HG02588 (cell line): ENCODE measurements around the gene FAM221B.

Experiments used
- ATAC-seq: cut with Tn5 transposase; IDR thresholded peaks from one replicate; pipeline ENCODE4 v1.9.1; 2021; ENCODE audit warnings: mild to moderate bottlenecking, moderate library complexity; ENCODE audit not compliant: unreplicated experiment

Gene FAM221B

DNA sequence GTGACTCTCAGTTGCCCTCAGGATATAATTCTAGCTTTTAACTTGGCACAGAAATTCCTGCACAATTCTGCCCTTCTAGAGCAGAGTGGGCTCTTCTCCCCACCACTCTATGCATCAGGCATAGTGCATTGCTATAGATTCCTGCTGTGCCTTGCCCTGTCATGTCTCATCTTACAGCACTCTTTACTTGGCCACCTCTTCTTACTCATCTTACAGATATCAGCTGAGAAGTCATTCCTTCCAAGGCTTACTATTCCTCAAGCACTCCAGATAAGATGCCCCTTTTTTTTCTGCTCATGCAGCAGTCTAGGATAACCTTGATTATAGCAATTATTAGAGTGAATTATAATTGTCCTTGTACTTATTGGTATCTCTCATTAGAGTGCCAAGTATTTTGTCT, 5.6 kb downstream of the FAM221B start:
- no peak for ATAC-seq

DNA sequence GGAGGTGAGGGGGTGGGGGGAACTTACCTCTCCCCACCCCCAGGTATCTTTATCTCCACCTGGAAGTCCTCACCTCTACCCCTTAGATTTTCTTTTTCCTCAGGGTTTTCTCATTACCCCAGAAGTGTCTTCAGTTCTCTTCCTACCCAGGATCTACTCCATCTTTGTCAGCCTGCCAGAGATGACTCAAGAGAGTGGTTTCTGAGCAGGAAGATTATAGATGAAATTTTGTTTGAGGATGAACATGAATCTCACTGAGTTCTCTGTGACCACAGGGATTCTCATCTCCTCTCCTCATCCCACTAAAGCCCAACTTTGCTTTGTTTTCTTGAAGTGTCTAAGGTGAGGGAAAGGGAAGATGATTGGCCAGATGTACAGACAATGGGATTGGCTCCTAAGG, 8.5 kb downstream of the FAM221B start:
- ATAC-seq = no peak

DNA sequence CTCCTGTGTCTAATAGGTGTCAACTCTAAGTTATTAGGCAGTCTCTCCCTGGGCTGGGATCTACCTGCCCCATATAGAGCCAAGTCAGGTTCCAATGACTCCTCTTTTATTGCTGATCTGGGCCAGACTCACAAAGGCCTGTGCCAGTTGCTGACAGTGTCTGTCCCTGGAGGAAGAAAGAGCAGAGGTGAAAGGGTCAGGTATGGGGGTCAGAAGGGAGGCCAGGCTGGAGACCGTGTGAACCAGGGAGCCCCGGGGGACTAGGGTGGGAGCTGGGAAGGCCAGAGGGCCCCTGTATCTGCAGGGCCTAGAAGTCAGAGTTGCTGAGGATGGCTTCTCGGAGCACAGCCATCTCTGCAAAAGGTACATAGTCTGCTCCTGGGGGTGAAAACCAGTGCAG, 10.2 kb downstream of the FAM221B start:
- no peak for ATAC-seq

DNA sequence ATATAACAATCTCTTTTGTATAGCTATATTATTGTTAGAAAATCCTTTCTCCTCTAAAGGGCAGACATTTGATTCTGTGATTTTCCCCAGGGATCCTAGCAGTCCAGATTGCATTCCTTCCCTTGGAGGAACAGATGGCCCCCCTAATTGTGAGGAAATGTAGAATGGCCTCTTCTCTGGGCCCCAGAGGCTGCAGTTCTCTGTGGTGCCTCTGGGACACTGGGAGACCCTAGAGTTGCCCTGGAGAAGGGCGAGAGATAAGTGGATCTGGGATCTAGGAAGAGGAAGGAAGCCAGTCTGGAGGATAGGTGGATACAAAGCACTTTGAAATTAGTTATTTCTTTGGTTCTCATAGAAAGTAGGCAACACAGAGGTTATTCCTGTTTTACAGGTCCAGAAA, 11.8 kb downstream of the FAM221B start:
- no peak for ATAC-seq

DNA sequence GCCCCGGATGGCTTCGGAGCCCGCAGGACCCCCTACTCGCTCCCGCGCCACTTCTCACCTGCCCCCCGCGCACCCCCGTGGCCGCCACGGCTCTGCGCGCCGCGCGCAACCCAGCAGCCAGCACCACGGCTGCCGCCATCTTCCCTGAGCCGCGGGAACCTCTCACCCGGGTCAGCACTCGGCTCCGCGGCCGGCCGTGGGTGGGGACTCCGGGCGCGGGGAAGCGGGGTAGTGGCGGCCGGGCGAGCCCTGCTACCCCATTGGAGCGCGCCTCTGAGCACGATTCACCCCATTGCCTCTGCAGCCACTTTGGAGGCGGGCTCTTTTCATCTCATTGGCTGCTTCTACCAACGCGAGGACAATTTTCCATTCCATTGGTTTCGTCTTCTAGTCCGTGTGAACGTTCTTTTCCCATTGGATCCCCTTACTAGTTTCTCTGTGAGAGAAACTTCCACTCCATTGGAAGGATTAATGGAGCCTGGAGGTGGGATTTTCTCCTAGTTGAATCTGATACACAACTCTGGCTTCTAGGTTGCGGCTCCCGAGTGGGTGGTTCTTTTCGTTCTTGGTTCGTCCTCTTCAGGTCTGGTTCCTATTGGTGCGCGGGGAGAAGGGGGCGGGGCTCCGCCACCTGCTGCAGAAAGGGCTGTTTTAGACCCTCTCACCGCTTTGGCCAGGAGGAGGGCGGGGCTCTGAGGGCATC, 13.5 kb downstream of the FAM221B start, which contains the start of gene HINT2:
Gene HINT2, minus strand, starts transcription at position 202 of the 703 bp plus-strand sequence. Its CDS starts 63 bp downstream, at position 139.
- ATAC-seq = peak; percentile 72

DNA sequence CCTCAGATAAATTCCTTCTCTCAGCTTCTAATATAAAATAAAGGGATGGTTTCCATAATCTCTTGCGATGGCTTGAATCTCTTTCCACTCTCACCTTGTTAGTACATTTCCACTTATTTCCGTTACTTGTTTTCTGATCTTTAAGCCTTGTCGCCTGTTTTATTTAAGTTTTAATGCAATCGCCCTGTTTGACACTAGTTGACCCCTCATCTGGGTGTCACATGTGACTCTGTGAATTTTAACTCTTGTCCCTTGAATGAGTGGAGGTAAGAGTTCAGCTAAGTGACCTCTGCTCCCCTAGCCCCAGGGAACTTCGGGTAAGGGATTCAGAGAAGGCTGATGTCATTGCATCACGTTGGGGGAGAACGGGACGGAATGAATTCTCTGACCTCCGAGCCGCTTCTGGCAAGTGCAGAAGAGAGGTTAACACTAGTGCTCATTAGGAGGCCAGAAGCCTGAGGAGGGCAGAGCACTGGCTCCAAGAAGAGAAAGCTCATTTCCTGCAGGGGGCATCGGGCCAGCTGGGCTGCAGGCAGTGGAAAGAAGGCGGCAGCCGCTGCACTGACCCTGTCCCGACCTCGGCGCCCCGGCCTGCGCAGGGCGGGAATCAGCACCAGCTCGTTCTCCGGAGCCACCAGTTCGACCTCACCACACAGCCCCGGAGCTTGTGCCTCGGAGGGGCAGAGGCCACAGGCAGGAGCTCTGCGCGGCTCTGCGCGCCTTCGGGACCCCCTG, 14.3 kb downstream of the FAM221B start:
- peak; percentile 18 for ATAC-seq

DNA sequence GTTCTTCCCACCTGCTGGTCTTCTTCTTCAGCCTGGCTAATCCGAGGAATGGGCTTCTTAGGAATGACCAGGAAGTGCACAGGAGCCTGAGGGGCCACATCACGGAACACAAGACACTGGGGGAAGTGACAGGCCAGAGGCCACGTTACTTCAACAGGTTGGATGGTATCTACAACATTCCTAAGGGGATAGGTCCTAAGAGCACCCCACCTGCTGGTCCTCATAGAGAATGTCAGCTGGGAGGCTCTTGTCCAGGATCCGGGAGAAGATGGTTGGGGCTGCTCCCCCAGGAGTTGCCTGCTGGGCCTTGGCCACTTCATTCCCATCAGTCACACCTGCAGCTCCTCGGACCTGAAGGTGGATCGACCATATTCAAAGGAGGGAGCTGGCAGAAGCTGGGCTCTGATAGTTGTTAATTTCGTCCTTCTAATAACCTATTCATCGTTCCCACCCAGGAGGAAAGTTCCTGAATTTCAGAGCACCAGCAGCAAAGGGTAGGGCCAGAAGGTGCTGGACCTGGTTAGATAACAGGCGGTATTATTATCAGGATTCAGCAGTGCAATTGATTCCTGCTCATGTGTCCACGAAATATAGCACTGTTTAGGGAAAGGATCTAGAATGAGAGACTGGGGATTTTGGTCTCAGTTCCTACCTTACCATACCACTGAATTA, 15.0 kb downstream of the FAM221B start:
- no peak for ATAC-seq

DNA sequence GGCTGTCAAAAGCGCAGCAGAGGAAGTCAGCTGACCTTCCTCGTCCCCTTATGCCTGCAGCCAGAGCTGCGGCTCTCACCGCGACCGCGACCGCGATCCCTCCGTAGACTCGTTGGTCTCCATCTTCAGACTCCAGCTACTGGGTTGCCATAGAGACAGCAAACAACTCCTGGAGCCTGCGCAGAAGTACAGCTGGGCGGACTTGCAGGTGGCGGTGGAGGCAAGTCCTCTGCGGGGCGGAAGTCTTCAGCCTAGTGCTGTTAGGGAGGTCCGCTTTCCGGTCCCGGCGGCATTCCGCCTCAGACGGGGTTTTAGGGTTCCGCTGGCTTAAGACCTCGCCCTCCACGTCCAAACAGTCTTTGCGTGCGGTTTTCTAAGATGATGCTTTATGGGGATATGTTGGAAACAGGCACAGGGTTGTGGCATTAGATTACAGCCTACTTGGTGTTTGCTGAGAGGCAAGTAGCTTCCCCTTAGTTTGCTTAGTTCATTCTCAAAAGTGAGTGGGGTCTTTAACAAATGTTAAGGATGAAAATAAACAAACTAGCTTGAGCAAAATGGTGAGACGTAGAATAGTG, 16.4 kb downstream of the FAM221B start, which contains the start of gene SPAG8:
Gene SPAG8, minus strand, starts transcription at position 238 of the 578 bp plus-strand sequence. Its CDS starts 115 bp downstream, at position 123.
- peak; percentile 61 for ATAC-seq

DNA sequence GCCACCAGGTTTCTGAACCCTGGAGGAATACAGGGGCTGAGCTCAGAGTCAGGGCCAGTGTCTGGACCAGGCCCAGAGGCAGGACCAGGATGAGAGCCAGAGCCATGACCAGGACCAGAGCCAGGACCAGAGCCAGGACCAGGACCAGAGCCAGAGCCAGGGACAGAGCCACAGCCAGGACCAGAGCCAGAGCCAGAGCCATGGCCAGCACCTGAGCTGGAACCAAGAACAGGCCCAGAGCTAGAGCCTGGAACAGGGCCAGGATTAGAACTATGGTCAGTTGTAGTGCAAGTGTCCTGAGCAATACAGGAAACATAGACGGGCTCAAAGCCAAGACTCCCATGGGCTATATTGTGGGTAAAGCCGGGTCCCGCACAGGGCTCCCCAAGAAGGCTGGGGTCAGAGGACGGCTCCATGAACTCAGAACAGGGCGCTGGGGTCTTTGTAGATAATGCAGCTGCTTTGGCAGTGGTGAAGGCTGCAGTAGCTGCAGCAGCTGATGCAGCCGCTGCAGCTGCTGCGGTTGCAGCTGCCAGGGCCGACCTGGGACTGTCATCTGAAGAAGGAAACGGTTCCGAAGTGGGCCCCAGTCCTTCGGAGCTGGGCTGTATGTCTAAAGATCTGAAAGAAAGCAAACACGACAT, 17.0 kb downstream of the FAM221B start:
- no peak for ATAC-seq

DNA sequence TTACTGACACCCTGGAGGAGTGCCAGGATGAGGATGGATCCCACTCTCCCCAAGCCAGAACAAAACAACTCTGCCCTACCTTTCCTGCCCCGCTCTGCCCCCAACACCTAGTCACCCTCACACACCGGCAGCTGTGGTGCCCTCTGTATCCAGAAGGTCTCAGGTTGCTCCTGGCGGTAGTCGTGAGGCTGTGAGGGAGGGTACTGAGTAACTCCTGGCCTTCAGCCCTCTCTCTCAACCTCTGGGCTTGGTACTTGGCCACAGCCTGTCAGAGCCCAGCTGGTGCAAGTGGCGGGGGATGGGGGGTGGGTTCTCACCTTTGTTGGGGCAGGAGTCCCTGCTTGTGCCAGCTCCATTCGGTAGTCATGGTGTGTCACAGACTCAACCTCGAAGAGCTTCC, 18.4 kb downstream of the FAM221B start:
- no peak for ATAC-seq

DNA sequence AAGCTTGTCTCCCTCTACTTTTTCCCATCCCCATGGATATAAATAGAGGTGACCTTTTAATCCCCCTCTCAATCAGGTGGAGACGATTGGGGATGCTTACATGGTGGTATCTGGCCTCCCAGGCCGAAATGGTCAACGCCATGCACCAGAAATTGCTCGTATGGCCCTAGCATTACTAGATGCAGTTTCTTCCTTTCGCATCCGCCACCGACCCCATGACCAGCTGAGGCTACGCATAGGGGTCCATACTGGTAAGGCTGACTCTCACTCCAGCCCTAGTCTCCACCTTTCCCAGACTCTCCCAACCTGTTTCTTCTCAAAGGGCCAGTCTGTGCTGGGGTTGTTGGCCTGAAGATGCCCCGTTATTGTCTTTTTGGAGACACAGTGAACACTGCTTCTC, 20.1 kb downstream of the FAM221B start:
- no peak for ATAC-seq

DNA sequence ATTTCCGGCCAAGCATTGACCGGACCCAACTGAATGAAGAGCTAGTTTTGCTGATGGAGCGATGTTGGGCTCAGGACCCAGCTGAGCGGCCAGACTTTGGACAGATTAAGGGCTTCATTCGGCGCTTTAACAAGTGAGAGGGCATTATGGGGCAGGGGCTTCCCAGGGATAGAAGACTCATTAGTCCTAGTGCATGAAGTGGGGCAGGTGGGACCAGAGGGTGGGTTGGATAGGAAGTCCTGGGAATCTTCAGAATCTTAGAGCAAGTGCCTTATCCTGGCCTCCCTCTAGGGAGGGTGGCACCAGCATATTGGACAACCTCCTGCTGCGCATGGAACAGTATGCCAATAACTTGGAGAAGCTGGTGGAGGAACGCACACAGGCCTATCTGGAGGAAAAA, 22.4 kb downstream of the FAM221B start:
- ATAC-seq = no peak

DNA sequence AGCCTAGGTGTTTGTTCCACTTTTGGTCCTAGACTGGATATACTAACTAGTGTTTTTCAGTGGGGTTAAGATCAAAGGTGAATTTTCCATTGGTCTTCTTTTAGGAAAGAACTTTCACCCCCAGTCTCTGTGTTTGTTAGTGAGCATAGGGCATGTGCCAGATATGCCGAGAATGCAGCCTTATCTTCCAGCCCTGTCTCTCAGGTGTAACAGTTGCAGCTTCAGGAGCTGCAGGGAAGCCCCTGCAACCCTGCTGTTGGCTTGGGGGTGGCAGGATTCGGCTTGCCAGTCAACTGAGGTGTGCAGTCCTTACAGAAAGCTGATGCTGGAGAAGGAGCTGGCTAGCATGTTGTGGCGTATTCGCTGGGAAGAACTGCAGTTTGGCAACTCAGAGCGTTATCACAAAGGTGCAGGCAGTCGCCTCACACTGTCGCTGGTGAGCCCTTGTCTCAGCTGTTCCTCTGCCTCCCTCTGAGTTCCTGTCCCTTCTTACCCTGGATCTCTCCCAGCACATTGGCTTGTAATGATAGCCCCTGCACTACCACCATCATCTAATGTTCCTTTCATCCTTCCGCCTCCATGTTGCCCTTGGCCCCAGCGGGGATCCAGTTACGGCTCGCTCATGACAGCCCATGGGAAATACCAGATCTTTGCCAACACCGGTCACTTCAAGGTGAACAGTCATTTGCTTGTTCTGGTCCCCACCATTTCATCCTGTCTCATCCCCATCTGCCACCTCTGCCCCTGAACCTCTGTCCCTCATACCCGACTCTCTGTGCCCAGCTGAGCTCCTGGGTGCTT, 27.0 kb downstream of the FAM221B start:
- no peak for ATAC-seq

DNA sequence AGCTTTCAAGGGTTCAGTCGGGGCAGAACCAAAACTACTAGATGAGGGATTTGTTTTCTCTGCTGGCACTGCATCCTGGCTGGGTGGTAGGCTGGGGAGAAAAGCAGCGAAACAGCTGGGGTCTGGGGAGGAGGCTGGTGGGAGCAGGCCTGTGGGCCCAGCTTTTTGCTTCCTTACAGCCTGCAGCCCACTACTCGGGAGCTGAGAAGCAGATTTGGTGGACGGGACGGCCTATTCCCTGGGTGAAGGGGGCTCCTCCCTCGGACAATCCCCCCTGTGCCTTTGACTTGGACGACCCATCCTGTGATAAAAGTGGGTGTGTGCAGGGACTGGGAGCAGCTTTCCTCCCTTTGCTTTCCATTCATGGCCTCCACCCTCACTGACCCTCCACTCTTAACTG, 28.0 kb downstream of the FAM221B start:
- ATAC-seq = no peak

DNA sequence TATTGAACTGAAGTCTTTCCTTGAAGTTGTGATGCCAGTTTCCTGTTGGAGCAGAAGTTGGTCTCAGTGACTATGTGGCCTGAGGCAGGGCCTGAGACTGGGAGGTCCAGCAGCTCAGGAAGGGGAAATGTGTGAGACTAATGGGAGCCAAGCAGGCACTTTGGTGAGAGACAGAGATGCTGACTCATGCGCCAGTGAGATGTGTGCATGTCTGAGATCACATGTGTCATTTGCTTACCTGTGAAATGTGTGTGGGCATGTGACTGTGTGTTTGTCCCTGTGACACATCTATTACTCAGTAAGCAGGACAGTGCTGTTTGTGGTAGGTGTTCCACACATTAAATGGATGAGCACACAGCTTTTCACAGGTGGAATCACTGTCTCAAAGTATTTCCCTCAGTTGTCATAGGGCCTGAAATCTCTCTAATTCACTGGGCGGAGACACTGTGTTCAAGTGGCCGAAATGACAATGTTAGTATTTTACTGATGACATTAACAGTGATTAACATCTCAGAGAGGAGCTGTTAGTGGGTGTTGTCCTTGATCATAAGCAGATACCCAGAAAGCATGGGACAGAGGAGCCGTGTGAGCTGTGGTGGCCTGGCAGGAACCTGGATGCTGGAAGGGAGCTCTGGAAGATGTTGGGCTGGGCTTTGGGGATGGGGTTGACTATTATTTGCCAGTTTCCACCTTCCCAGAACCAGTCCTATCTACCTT, 29.7 kb downstream of the FAM221B start:
- ATAC-seq = peak; percentile 47

DNA sequence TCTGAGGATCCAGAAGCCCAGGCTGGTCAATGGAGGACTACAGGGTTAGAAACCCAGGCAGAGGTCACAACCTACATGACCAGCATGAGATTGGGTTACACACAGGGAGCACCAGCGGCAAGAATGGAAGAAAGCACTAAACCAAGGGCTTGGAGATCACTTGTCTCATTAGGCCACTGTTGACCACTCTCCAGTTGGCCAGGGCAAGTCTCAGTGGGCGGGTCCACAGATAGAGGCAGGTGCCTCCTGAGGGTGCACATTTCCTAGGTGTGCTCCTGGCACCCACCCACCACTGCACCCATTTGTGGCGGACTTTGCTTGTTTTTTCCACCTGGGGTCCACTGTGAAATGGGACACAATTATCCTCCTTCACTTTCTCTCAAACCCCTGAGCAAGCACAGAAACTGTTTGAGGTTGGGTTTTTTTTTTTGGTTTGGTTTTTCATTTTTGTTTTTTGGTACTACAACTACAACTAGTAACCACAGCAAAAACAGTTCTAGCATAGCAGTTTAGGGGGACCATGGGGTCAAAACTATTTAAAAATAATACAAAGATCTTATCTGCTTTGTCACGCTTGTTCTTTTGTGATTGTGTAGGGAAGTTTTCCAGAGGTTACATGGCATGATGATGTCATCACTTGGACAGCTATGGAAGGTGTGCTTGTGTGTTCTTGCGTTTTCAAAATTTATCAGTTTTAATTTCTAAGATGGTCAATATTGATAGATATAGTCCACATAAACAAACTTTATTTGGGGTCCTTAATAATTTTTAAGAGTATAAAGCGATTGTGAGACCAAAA, 31.0 kb downstream of the FAM221B start:
- no peak for ATAC-seq

DNA sequence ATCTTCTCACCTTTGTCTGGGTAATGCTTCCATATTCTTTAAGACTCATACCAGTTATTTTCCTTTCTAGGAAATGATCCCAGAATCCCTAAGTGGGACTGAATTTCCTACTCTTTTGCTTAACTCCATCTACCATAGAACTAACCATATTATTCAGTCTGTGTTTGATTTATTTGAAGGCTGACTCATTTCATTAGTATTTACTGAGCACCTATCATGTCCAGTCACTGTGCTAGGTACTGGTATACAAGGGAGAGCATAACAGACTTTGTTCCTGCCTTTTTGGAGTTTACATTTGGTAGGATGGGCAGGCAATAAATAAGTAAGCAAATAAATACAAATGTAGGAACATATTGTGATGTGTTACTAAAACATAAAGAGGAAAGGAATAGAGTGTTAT, 32.8 kb downstream of the FAM221B start:
- no peak for ATAC-seq

DNA sequence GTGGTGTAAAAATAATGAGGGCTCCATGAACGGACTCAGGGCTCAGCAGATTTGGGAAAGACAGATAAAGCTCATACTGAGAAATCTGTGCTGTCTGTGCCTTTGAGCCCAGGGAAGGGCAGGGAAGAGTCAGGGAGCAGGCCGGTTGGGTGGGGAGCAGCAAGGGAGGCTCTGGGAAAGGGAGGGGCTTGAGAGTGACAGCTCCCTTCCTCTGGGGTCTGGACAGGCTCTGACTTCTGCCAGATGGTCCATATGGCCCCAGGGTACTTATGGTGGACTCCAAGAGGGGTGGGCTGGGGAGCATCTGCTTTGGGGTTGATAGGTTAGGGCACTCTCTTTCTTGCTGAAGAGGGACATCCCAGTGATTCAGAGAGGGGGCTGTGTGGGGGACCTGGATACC, 35.1 kb downstream of the FAM221B start:
- ATAC-seq = no peak

DNA sequence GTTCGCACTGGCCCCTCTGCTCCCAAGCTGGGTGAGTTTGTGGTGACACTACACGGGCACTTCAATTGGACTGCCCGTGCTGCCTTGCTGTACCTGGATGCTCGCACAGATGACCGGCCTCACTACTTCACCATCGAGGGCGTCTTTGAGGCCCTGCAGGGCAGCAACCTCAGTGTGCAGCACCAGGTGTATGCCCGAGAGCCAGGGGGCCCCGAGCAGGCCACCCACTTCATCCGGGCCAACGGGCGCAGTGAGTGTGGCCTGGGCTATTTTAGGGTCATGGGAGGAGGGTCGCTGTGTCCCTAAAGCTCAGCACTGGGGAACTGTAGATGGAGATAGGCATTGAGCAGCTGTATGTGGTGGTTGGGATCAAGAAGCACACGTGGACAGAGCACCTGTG, 35.7 kb downstream of the FAM221B start:
- no peak for ATAC-seq
